Endothelial cell of coronary artery (primary cell): ENCODE measurements around the gene IFNA16. TPM values are rescaled to one million over a fixed set of nuclear protein-coding genes. Genes with fewer than 3 reads are reported as not detected.

Source experiments
- total RNA-seq: library from RNA; depleted of rRNA; stranded (reverse); fragments of >200 nt; gene quantifications from 2 replicates; pipeline ENCODE4 v1.2.3, GENCODE V29; 2014

IFNA16 gene
- not detected in 2 replicates for total RNA-seq

DNA sequence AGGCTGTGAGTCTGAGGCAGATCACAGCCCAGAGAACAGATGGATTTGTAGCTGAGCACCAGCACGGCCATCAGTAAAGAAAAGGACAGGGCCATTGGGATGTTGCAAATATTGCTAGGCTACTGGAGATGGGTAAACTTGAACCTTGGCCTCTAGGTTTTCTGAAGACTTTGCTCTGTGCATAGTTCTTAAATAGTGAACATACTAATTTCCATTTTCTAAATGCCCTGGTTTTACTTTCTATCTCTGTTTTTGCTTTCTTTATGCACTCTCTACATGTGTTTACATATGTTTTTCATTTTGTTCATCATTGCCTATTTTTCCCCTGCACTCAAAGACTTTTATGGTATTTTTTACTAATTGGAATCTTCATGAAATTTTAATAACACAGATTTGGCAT is at the start of gene IFNA16:
IFNA16 (minus strand) TSS at position 101 of the 400 bp plus-strand sequence; CDS start at position 95, 6 bp downstream.

DNA sequence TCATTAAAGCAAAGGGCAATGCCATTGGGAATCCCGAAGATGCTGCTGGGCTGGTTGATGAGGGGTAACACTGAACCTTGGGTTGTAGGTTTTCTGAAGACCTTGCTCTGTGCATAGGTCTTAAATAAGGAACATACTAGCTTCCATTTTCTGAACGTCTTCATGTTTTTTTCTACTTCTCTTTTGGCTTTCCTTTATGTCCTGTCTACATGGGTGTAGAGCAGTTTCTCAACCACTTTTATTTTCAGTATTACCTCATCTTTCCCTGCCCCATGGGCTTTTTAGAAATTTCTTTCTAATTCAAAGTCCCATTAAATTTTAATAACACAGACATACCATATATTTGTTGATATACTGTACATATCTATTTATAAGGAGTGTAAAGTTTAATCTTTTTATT is 22.8 kb upstream of the IFNA16 start, which contains the start of gene IFNA14:
IFNA14 (minus strand) TSS at position 95 of the 400 bp plus-strand sequence; CDS start at position 25, 70 bp downstream.

DNA sequence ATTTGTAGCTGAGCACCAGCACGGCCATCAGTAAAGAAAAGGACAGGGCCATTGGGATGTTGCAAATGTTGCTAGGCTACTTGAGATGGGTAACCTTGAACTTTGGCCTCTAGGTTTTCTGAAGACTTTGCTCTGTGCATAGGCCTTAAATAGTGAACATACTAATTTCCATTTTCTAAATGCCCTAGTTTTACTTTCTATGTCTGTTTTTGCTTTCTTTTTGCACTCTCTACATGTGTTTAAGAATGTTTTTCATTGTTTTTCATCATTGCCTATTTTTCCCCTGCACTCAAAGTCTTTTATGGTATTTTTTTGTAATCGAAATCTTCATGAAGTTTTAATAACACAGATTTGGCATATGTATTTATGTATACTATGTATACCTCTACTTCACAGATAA is 11.0 kb upstream of the IFNA16 start, which contains the start of gene IFNA17:
IFNA17 (minus strand) TSS at position 101 of the 400 bp plus-strand sequence; CDS start at position 52, 49 bp downstream.

DNA sequence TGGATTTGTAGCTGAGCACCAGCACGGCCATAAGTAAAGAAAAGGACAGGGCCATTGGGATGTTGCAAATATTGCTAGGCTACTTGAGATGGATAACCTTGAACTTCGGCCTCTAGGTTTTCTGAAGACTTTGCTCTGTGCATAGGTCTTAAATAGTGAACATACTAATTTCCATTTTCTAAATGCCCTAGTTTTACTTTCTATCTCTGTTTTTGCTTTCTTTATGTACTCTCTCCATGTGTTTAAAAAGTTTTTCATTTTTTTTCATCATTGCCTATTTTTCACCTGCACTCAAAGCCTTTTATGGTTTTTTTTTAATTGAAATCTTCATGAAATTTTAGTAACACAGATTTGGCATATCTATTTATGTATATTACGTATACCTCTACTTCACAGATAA is 10.1 kb downstream of the IFNA16 start, which contains the start of gene IFNA10:
IFNA10 (minus strand) TSS at position 101 of the 400 bp plus-strand sequence; CDS start at position 55, 46 bp downstream.

DNA sequence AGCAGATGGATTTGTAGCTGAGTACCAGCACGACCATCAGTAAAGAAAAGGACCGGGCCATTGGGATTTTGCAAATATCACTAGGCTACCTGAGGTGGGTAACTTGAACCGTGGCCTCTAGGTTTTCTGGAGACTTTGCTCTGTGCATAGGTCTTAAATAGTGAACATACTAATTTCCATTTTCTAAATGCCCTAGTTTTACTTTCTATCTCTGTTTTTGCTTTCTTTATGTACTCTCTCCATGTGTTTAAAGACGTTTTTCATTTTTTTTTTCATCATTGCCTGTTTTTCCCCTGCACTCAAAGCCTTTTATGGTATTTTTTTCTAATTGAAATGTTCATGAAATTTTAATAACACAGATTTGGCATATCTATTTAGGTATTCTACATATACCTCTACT is 15.0 kb downstream of the IFNA16 start, which contains the start of gene IFNA7:
IFNA7 (minus strand) TSS at position 101 of the 400 bp plus-strand sequence; CDS start at position 61, 40 bp downstream.

DNA sequence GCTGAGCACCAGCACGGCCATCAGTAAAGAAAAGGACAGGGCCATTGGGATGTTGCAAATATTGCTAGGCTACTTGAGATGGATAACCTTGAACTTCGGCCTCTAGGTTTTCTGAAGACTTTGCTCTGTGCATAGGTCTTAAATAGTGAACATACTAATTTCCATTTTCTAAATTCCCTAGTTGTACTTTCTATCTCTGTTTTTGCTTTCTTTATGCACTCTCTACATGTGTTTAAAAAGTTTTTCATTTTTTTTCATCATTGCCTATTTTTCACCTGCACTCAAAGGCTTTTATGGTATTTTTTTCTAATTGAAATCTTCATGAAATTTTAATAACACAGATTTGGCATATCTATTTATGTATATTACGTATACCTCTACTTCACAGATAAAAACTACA is 29.6 kb downstream of the IFNA16 start, which contains the start of gene IFNA4:
IFNA4 (minus strand) TSS at position 101 of the 400 bp plus-strand sequence; CDS start at position 45, 56 bp downstream.

DNA sequence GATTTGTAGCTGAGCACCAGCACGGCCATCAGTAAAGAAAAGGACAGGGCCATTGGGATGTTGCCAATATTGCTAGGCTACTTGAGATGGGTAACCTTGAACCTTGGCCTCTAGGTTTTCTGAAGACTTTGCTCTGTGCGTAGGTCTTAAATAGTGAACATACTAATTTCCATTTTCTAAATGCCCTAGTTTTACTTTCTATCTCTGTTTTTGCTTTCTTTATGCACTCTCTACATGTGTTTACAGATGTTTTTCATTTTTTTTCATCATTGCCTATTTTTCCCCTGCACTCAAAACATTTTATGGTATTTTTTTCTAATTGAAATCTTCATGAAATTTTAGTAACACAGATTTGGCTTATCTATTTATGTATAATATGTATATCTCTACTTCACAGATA is 50.6 kb downstream of the IFNA16 start, which contains the start of gene IFNA21:
IFNA21 (minus strand) TSS at position 101 of the 400 bp plus-strand sequence; CDS start at position 53, 48 bp downstream.

Other genes starting within 250 kb of the IFNA16 start
- 0.45 and 0.56 TPM in 2 replicates for gene HACD4, start 185.7 kb downstream of the IFNA16 start, total RNA-seq
- gene IFNB1, start 139.4 kb downstream of the IFNA16 start, total RNA-seq = not detected in 2 replicates
- not detected in 2 replicates for gene IFNW1, start 75.5 kb downstream of the IFNA16 start, total RNA-seq
- gene IFNA21, start 50.7 kb downstream of the IFNA16 start, total RNA-seq = not detected in 2 replicates
- not detected in 2 replicates for gene IFNA4, start 29.7 kb downstream of the IFNA16 start, total RNA-seq
- gene IFNA7, start 15.1 kb downstream of the IFNA16 start, total RNA-seq = not detected in 2 replicates
- gene IFNA10, start 10.2 kb downstream of the IFNA16 start, total RNA-seq = not detected in 2 replicates
- not detected in 2 replicates for gene IFNA17, start 10.9 kb upstream of the IFNA16 start, total RNA-seq
- gene IFNA14, start 22.7 kb upstream of the IFNA16 start, total RNA-seq = not detected in 2 replicates
- 0.09 TPM in 1 of 2 replicates, not detected in the other for gene IFNA5, start 88.0 kb upstream of the IFNA16 start, total RNA-seq
- 32.2 and 38.3 TPM in 2 replicates for gene KLHL9, start 118.1 kb upstream of the IFNA16 start, total RNA-seq
- not detected in 2 replicates for gene IFNA6, start 133.6 kb upstream of the IFNA16 start, total RNA-seq
- gene IFNA13, start 150.7 kb upstream of the IFNA16 start, total RNA-seq = not detected in 2 replicates
- gene IFNA2, start 168.1 kb upstream of the IFNA16 start, total RNA-seq = not detected in 2 replicates
- gene IFNA8, start 191.8 kb upstream of the IFNA16 start, total RNA-seq = not detected in 2 replicates
- not detected in 2 replicates for gene IFNA1, start 223.1 kb upstream of the IFNA16 start, total RNA-seq